Measurements from ENCODE around the gene UBE2G2. TPM values are rescaled to one million over a fixed set of nuclear protein-coding genes. Genes with fewer than 3 reads are reported as not detected.

UBE2G2 gene
- total RNA-seq, 4 donors from 2014 or later: 40.8 to 78.0 (median 60.5) TPM

- Histone ChIP-seq H3K4me1 (peaks cover 0 to 11% (median 4%) of the 10 kb centered on the region in 4 donors), H3K4me3 (no peak overlapping the region), H3K27ac (no peak overlapping the region), H3K27me3 (no peaks in the 10 kb centered on the region), H3K9me3 (no peaks in the 10 kb centered on the region), H3K36me3 (no peaks in the 10 kb centered on the region)
- TF ChIP-seq POLR2AphosphoS5 (IDR thresholded peaks at IDR 0.05) (no peak), EP300 (IDR thresholded peaks at IDR 0.05; ENCODE audit: low read depth) (no peak), POLR2A (IDR thresholded peaks at IDR 0.05) (no peak)
- TF ChIP-seq, protein P1, sequence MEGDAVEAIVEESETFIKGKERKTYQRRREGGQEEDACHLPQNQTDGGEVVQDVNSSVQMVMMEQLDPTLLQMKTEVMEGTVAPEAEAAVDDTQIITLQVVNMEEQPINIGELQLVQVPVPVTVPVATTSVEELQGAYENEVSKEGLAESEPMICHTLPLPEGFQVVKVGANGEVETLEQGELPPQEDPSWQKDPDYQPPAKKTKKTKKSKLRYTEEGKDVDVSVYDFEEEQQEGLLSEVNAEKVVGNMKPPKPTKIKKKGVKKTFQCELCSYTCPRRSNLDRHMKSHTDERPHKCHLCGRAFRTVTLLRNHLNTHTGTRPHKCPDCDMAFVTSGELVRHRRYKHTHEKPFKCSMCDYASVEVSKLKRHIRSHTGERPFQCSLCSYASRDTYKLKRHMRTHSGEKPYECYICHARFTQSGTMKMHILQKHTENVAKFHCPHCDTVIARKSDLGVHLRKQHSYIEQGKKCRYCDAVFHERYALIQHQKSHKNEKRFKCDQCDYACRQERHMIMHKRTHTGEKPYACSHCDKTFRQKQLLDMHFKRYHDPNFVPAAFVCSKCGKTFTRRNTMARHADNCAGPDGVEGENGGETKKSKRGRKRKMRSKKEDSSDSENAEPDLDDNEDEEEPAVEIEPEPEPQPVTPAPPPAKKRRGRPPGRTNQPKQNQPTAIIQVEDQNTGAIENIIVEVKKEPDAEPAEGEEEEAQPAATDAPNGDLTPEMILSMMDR (IDR thresholded peaks at IDR 0.05): no peak
- intact Hi-C loops (cut with DNase I; ENCODE audit: low total_unique reads) (no loop called here), in situ Hi-C loops (cut with MboI; ENCODE audit: low pct_ligation_motif_present in 1 of 4, low pct_unique_long_range_greater_than_20kb in 1 of 4, low sequenced_read_pairs in 3 of 4) (no loop called here)
- 89 to 100% methylated on average over 1 to 22 of the region's 22 CpGs for WGBS, 2 donors (ENCODE audit: low coverage in 1 of 2)
- no peak for DNase-seq
Observed at GRCh38 chr21:44759628-44760285, 41.9 kb downstream of the UBE2G2 start.

DNA sequence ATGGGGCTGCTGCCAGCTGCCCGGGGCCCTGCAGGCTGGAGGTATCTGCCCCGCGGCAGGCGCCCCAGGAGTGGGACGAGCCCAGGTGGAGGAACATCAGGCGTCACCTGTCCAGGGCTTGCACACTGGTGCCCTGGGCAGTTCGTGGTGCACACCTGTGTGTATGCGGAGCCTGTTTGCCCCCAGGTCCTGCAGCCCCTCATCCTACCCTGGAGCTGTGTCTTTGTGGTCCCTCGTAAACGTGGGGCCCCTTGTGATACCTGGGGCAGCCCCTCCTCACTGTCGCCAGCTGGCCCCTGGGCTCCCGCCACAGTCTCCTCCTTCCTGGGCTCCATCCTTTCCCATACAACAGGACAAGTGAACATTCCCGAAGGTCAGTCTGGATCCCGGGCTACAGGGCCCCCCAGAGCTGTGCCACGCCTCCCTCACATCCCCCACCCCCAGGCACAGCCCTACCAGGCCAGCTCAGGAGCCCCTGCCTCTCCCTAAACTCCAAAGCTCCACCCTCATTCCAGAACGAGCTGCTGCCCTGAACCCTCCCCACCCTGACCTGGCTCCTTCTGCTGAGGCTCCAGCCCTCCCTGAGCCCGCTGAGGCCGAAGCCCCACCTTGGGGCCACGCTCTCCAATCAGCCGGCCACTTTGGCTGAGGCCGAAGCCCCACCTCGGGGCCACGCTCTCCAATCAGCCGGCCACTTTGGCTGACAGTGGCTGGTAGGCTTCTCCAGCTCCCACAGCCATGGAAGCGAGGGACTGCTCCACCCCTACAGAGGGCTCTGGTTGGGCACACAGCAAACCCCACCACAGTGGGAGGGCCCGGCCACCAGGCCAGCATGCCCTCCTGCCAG lies 42.6 kb downstream of the UBE2G2 start:
- intact Hi-C loops (cut with DNase I; ENCODE audit: low total_unique reads) (no loop called here), in situ Hi-C loops (cut with MboI; ENCODE audit: low pct_ligation_motif_present in 1 of 4, low pct_unique_long_range_greater_than_20kb in 1 of 4, low sequenced_read_pairs in 3 of 4) (no loop called here)
- DNase-seq: no peak
- WGBS, 2 donors (ENCODE audit: low coverage in 1 of 2): 69% methylated on average over 24 of the region's 26 CpGs; no CpG with 5 or more reads in 1 of the 2 donors
- Histone ChIP-seq H3K27me3 (no peaks in the 10 kb centered on the region), H3K9me3 (no peaks in the 10 kb centered on the region), H3K27ac (no peak overlapping the region), H3K4me3 (no peak overlapping the region), H3K4me1 (peaks cover 0 to 11% (median 4%) of the 10 kb centered on the region in 4 donors), H3K36me3 (no peaks in the 10 kb centered on the region)
- TF ChIP-seq EP300 (IDR thresholded peaks at IDR 0.05; ENCODE audit: low read depth): no peak
- TF ChIP-seq, protein P1 (IDR thresholded peaks at IDR 0.05): no peak
- no peak for TF ChIP-seq POLR2A (IDR thresholded peaks at IDR 0.05)
- TF ChIP-seq POLR2AphosphoS5 (IDR thresholded peaks at IDR 0.05): no peak

DNA sequence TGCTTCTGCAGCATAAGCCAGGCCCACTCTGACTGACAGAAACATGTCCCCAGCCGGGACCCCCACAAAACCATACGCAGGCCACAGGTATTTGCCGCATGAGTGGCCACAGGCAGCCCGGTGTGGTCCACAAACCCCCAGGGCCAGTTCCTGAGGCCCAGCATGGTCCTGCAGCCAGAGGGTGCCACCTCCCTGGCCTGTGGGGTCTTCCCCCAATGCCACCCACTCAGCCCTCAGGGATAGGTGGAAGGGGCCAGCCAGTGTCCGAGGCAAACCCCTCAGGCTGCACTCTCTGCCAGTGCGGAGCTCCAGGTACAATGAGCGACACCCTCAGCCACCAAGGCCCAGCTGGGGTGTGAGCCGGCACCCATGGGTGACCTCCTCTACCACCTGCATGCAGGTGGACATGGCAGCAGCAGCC lies 43.5 kb downstream of the UBE2G2 start:
- in situ Hi-C loops (cut with MboI; ENCODE audit: low pct_ligation_motif_present in 1 of 4, low pct_unique_long_range_greater_than_20kb in 1 of 4, low sequenced_read_pairs in 3 of 4): no loop called here
- no peak overlapping the region for H3K4me3 ChIP-seq
- WGBS, 2 donors (ENCODE audit: low coverage in 1 of 2): 87% methylated on average over 8 of the region's 8 CpGs; no CpG with 5 or more reads in 1 of the 2 donors
- H3K27me3 ChIP-seq: no peaks in the 10 kb centered on the region
- no peaks in the 10 kb centered on the region for H3K36me3 ChIP-seq
- no peak overlapping the region for H3K27ac ChIP-seq
- intact Hi-C loops (cut with DNase I; ENCODE audit: low total_unique reads): no loop called here
- no peaks in the 10 kb centered on the region for H3K9me3 ChIP-seq
- no peak for DNase-seq
- H3K4me1 ChIP-seq: peaks cover 0 to 9% (median 4%) of the 10 kb centered on the region in 4 donors
- TF ChIP-seq POLR2AphosphoS5 (IDR thresholded peaks at IDR 0.05) (no peak), POLR2A (IDR thresholded peaks at IDR 0.05) (no peak), EP300 (IDR thresholded peaks at IDR 0.05; ENCODE audit: low read depth) (no peak)
- TF ChIP-seq, protein P1 (IDR thresholded peaks at IDR 0.05): no peak

GRCh38 chr21:44757731-44758130 lies 43.9 kb downstream of the UBE2G2 start:
- TF ChIP-seq POLR2A (IDR thresholded peaks at IDR 0.05) (no peak), EP300 (IDR thresholded peaks at IDR 0.05; ENCODE audit: low read depth) (no peak), POLR2AphosphoS5 (IDR thresholded peaks at IDR 0.05) (no peak)
- TF ChIP-seq, protein P1 (IDR thresholded peaks at IDR 0.05): no peak
- DNase-seq: no peak
- Histone ChIP-seq H3K36me3 (no peaks in the 10 kb centered on the region), H3K4me3 (no peak overlapping the region), H3K27ac (no peak overlapping the region), H3K27me3 (no peaks in the 10 kb centered on the region), H3K9me3 (no peaks in the 10 kb centered on the region), H3K4me1 (peaks cover 0 to 8% (median 3%) of the 10 kb centered on the region in 4 donors)
- in situ Hi-C loops (cut with MboI; ENCODE audit: low pct_ligation_motif_present in 1 of 4, low pct_unique_long_range_greater_than_20kb in 1 of 4, low sequenced_read_pairs in 3 of 4) (no loop called here), intact Hi-C loops (cut with DNase I; ENCODE audit: low total_unique reads) (no loop called here)
- 83 to 86% methylated on average over 2 to 6 of the region's 6 CpGs for WGBS, 2 donors (ENCODE audit: low coverage in 1 of 2)
